Activated naive CD8-positive, alpha-beta T cell treated with anti-CD3 and anti-CD28 coated beads, Interleukin-2, amount 10 ng/mL, durations not matched to agents 7 days and 5 days (primary cell): ENCODE measurements around the gene RPS6KA3. TPM values are rescaled to one million over a fixed set of nuclear protein-coding genes. Genes with fewer than 3 reads are reported as not detected.
"Not testable (repeated sequence)": the region's sequence is repeated elsewhere in the genome, so short reads cannot be mapped to it uniquely, and the experiment has no call there.

Source experiments
- ATAC-seq: fragments of 150-1000 bp; cut with Tn5 transposase; one replicate; pipeline ENCODE4 v1.10.0; 2021; ENCODE audit warnings: low read depth, moderate library complexity
- POLR2A ChIA-PET: fragments of 350-600 bp; sonication (Branson Sonifier 250); formaldehyde crosslinking; loops from one replicate; lab custom pipeline; 2021; ENCODE audit warnings: antibody characterized with exemption; lab: Charles Lee
- DNase-seq: peaks from one replicate; pipeline ENCODE4 v3.0.0; 2021
- H3K27ac Mint-ChIP-seq: one replicate; pipeline ENCODE4 v1.8.0; 2022; ENCODE audit warnings: mild to moderate bottlenecking, mixed read lengths
- H3K27me3 Mint-ChIP-seq: one replicate; pipeline ENCODE4 v1.8.0; 2022; ENCODE audit warnings: mild to moderate bottlenecking, moderate library complexity, mixed read lengths
- H3K36me3 Mint-ChIP-seq: one replicate; pipeline ENCODE4 v1.8.0; 2021; ENCODE audit warnings: mild to moderate bottlenecking, mixed read lengths
- H3K4me1 Mint-ChIP-seq: one replicate; pipeline ENCODE4 v1.8.0; 2021; ENCODE audit warnings: mixed read lengths
- H3K4me3 Mint-ChIP-seq: one replicate; pipeline ENCODE4 v1.8.0; 2022; ENCODE audit warnings: mild to moderate bottlenecking, moderate library complexity, mixed read lengths
- H3K9me3 Mint-ChIP-seq: one replicate; pipeline ENCODE4 v1.8.0; 2021; ENCODE audit warnings: mixed read lengths
- total RNA-seq, 2 experiments: library from RNA; stranded (reverse); gene quantifications; one replicate each; pipeline ENCODE4 v1.2.3, GENCODE V29; 2021

RPS6KA3 gene
- total RNA-seq, 2 experiments from 2014 or later, result 92.3 to 99.7 TPM

GRCh38 chrX:20141281-20142220 lies 125.2 kb downstream of the RPS6KA3 start, which contains the start of gene EIF1AX:
TSS of gene EIF1AX (minus strand) at chrX:20141838. CDS start at chrX:20141640, 198 bp downstream.
- peak within 1 kb of the TSS; percentile 85 for H3K4me3 Mint-ChIP-seq
- peak within 1 kb of the TSS; percentile 86 for H3K27ac Mint-ChIP-seq
- ATAC-seq (peak; percentile 99), DNase-seq (peak; percentile 91)
- H3K9me3 Mint-ChIP-seq, result no peaks in the 10 kb centered on the region
- H3K4me1 Mint-ChIP-seq, result peaks cover 20% of the 10 kb centered on the region
- H3K27me3 Mint-ChIP-seq, result no peaks in the 10 kb centered on the region
- peaks cover 6% of the 10 kb centered on the region for H3K36me3 Mint-ChIP-seq
- POLR2A ChIA-PET, result interaction anchor here (0.8 to 1.7 kb wide), 2 partner anchors 9 to 296 kb away, joined by 4 to 7 read pairs; no protein-coding TSS in a partner anchor

- H3K27me3 Mint-ChIP-seq, result no peaks in the 10 kb centered on the region
- H3K36me3 Mint-ChIP-seq, result peaks cover 10% of the 10 kb centered on the region
- H3K9me3 Mint-ChIP-seq, result no peaks in the 10 kb centered on the region
- POLR2A ChIA-PET, result interaction anchor here (1.7 kb wide), 1 partner anchor 8 kb away, joined by 7 read pairs; no protein-coding TSS in a partner anchor
- peak overlapping the region; percentile 75 for H3K27ac Mint-ChIP-seq
- peak overlapping the region; percentile 85 for H3K4me3 Mint-ChIP-seq
- DNase-seq, result no peak
- H3K4me1 Mint-ChIP-seq, result peaks cover 26% of the 10 kb centered on the region
- no peak for ATAC-seq
Measured at GRCh38 chrX:20140420-20140819, 126.3 kb downstream of the RPS6KA3 start.

GRCh38 chrX:20139966-20140365 lies 126.7 kb downstream of the RPS6KA3 start:
- Mint-ChIP-seq H3K4me1 (peaks cover 26% of the 10 kb centered on the region), H3K27ac (no peak overlapping the region), H3K9me3 (no peaks in the 10 kb centered on the region), H3K4me3 (peak overlapping the region; percentile 85), H3K36me3 (peaks cover 10% of the 10 kb centered on the region), H3K27me3 (no peaks in the 10 kb centered on the region)
- DNase-seq, result no peak
- ATAC-seq, result no peak
- POLR2A ChIA-PET, result no interaction called here

- Mint-ChIP-seq H3K27me3 (no peaks in the 10 kb centered on the region), H3K4me3 (no peak overlapping the region), H3K4me1 (peaks cover 20% of the 10 kb centered on the region), H3K27ac (no peak overlapping the region), H3K9me3 (no peaks in the 10 kb centered on the region), H3K36me3 (peaks cover 10% of the 10 kb centered on the region)
- no peak for DNase-seq
- no peak for ATAC-seq
- POLR2A ChIA-PET, result no interaction called here
Measured at GRCh38 chrX:20135944-20136343, 130.8 kb downstream of the RPS6KA3 start.

- peaks cover 9% of the 10 kb centered on the region for H3K4me1 Mint-ChIP-seq
- POLR2A ChIA-PET, result interaction anchor here (1.6 kb wide), 1 partner anchor 9 kb away, joined by 7 read pairs; the partner anchor contains the start of gene EIF1AX
- ATAC-seq, result no peak
- no peak overlapping the region for H3K27ac Mint-ChIP-seq
- H3K27me3 Mint-ChIP-seq, result no peaks in the 10 kb centered on the region
- no peaks in the 10 kb centered on the region for H3K9me3 Mint-ChIP-seq
- H3K4me3 Mint-ChIP-seq, result no peak overlapping the region
- DNase-seq, result no peak
- H3K36me3 Mint-ChIP-seq, result peaks cover 10% of the 10 kb centered on the region
Measured at GRCh38 chrX:20132666-20133065, 134.0 kb downstream of the RPS6KA3 start.

GRCh38 chrX:20130357-20130756 lies 136.4 kb downstream of the RPS6KA3 start:
- Mint-ChIP-seq H3K4me3 (no peak overlapping the region), H3K4me1 (peaks cover 1% of the 10 kb centered on the region), H3K36me3 (peaks cover 4% of the 10 kb centered on the region), H3K9me3 (no peaks in the 10 kb centered on the region), H3K27ac (no peak overlapping the region), H3K27me3 (no peaks in the 10 kb centered on the region)
- POLR2A ChIA-PET, result no interaction called here
- ATAC-seq (no peak), DNase-seq (no peak)

GRCh38 chrX:20129547-20129946 lies 137.2 kb downstream of the RPS6KA3 start:
- POLR2A ChIA-PET, result no interaction called here
- H3K9me3 Mint-ChIP-seq, result no peaks in the 10 kb centered on the region

GRCh38 chrX:20128670-20129069 lies 138.0 kb downstream of the RPS6KA3 start:
- peaks cover 4% of the 10 kb centered on the region for H3K36me3 Mint-ChIP-seq
- no peak for DNase-seq
- H3K27ac Mint-ChIP-seq, result no peak overlapping the region
- no peaks in the 10 kb centered on the region for H3K9me3 Mint-ChIP-seq
- no peak overlapping the region for H3K4me3 Mint-ChIP-seq
- no peak for ATAC-seq
- no peaks in the 10 kb centered on the region for H3K27me3 Mint-ChIP-seq
- peaks cover 1% of the 10 kb centered on the region for H3K4me1 Mint-ChIP-seq
- POLR2A ChIA-PET, result interaction anchor here (0.6 kb wide), 1 partner anchor 400 kb away, joined by 3 read pairs; no protein-coding TSS in a partner anchor

More at GRCh38 chrX:20129547-20129946, 137.2 kb downstream of the RPS6KA3 start:
- peaks cover 4% of the 10 kb centered on the region for H3K36me3 Mint-ChIP-seq
- ATAC-seq (no peak), DNase-seq (no peak)
- H3K27ac Mint-ChIP-seq, result no peak overlapping the region
- peaks cover 1% of the 10 kb centered on the region for H3K4me1 Mint-ChIP-seq
- H3K27me3 Mint-ChIP-seq, result no peaks in the 10 kb centered on the region
- H3K4me3 Mint-ChIP-seq, result no peak overlapping the region

GRCh38 chrX:20127440-20127839 lies 139.3 kb downstream of the RPS6KA3 start:
- DNase-seq, H3K9me3 Mint-ChIP-seq, H3K36me3 Mint-ChIP-seq, H3K4me3 Mint-ChIP-seq, POLR2A ChIA-PET, H3K27ac Mint-ChIP-seq, H3K4me1 Mint-ChIP-seq, H3K27me3 Mint-ChIP-seq, ATAC-seq: not testable (repeated sequence)

- H3K27me3 Mint-ChIP-seq, H3K27ac Mint-ChIP-seq, ATAC-seq, H3K36me3 Mint-ChIP-seq, H3K9me3 Mint-ChIP-seq, POLR2A ChIA-PET, DNase-seq, H3K4me1 Mint-ChIP-seq, H3K4me3 Mint-ChIP-seq: not testable (repeated sequence)
Measured at GRCh38 chrX:20126833-20127232, 139.9 kb downstream of the RPS6KA3 start.

- no peak for DNase-seq
- Mint-ChIP-seq H3K27ac (no peak overlapping the region), H3K36me3 (peaks cover 1% of the 10 kb centered on the region), H3K27me3 (no peaks in the 10 kb centered on the region), H3K9me3 (no peaks in the 10 kb centered on the region), H3K4me3 (no peak overlapping the region), H3K4me1 (peaks cover 2% of the 10 kb centered on the region)
- POLR2A ChIA-PET, result no interaction called here
- no peak for ATAC-seq
Measured at GRCh38 chrX:20124964-20125363, 141.7 kb downstream of the RPS6KA3 start.

GRCh38 chrX:20118065-20118824 lies 148.5 kb downstream of the RPS6KA3 start:
- Mint-ChIP-seq H3K9me3 (no peaks in the 10 kb centered on the region), H3K4me1 (peaks cover 9% of the 10 kb centered on the region), H3K36me3 (no peaks in the 10 kb centered on the region), H3K27ac (no peak overlapping the region), H3K27me3 (peaks cover 11% of the 10 kb centered on the region), H3K4me3 (no peak overlapping the region)
- DNase-seq (no peak), ATAC-seq (no peak)
- POLR2A ChIA-PET, result interaction anchor here (0.7 kb wide), 1 partner anchor 158 kb away, joined by 3 read pairs; no protein-coding TSS in a partner anchor

- POLR2A ChIA-PET, result no interaction called here
- no peak within 1 kb of the TSS for H3K27ac Mint-ChIP-seq
- no peak for ATAC-seq
- DNase-seq, result peak; percentile 27
- peaks cover 11% of the 10 kb centered on the region for H3K27me3 Mint-ChIP-seq
- peaks cover 8% of the 10 kb centered on the region for H3K4me1 Mint-ChIP-seq
- H3K4me3 Mint-ChIP-seq, result peak within 1 kb of the TSS; percentile 56
- H3K9me3 Mint-ChIP-seq, result no peaks in the 10 kb centered on the region
- H3K36me3 Mint-ChIP-seq, result no peaks in the 10 kb centered on the region
Measured at GRCh38 chrX:20116577-20117240, 150.0 kb downstream of the RPS6KA3 start, which contains the start of gene MAP7D2. TSS of gene MAP7D2 (minus strand) at chrX:20116907. CDS start at chrX:20116879, 28 bp downstream.
